ENCODE measurements around the gene CAMSAP1. TPM values are rescaled to one million over a fixed set of nuclear protein-coding genes. Genes with fewer than 3 reads are reported as not detected.

CAMSAP1 gene
- total RNA-seq, 1 donor from 2014 or later, result 150 TPM

GRCh38 chr9:135937521-135938489 lies 30.5 kb upstream of the CAMSAP1 start:
- Mint-ChIP-seq H3K27me3 (ENCODE audit: unreplicated experiment) (peaks cover 5% of the 10 kb centered on the region), H3K27ac (ENCODE audit: unreplicated experiment) (no peak overlapping the region), H3K9me3 (ENCODE audit: unreplicated experiment) (peaks cover 3% of the 10 kb centered on the region), H3K4me1 (ENCODE audit: low read depth, unreplicated experiment) (no peaks in the 10 kb centered on the region), H3K36me3 (ENCODE audit: unreplicated experiment) (peaks cover 11% of the 10 kb centered on the region), H3K4me3 (ENCODE audit: unreplicated experiment) (no peak overlapping the region)
- no peak for TF ChIP-seq CTCF (IDR thresholded peaks at IDR 0.05; ENCODE audit: partially characterized antibody, unreplicated experiment)
- no peak for DNase-seq

- Mint-ChIP-seq H3K27ac (ENCODE audit: unreplicated experiment) (no peak overlapping the region), H3K4me1 (ENCODE audit: low read depth, unreplicated experiment) (no peaks in the 10 kb centered on the region), H3K9me3 (ENCODE audit: unreplicated experiment) (peaks cover 10% of the 10 kb centered on the region), H3K27me3 (ENCODE audit: unreplicated experiment) (peaks cover 2% of the 10 kb centered on the region), H3K4me3 (ENCODE audit: unreplicated experiment) (no peak overlapping the region), H3K36me3 (ENCODE audit: unreplicated experiment) (peaks cover 11% of the 10 kb centered on the region)
- no peak for DNase-seq
- TF ChIP-seq CTCF (IDR thresholded peaks at IDR 0.05; ENCODE audit: partially characterized antibody, unreplicated experiment), result no peak
These were observed 25.8 kb upstream of the CAMSAP1 start for GRCh38 chr9:135933114-135933513.

- H3K4me1 Mint-ChIP-seq (ENCODE audit: low read depth, unreplicated experiment), result no peaks in the 10 kb centered on the region
- H3K9me3 Mint-ChIP-seq (ENCODE audit: unreplicated experiment), result peaks cover 9% of the 10 kb centered on the region
- DNase-seq, result no peak
- H3K36me3 Mint-ChIP-seq (ENCODE audit: unreplicated experiment), result peaks cover 8% of the 10 kb centered on the region
- TF ChIP-seq CTCF (IDR thresholded peaks at IDR 0.05; ENCODE audit: partially characterized antibody, unreplicated experiment), result no peak
- H3K27me3 Mint-ChIP-seq (ENCODE audit: unreplicated experiment), result peaks cover 5% of the 10 kb centered on the region
- no peak overlapping the region for H3K27ac Mint-ChIP-seq (ENCODE audit: unreplicated experiment)
- H3K4me3 Mint-ChIP-seq (ENCODE audit: unreplicated experiment), result no peak overlapping the region
These were observed 25.3 kb upstream of the CAMSAP1 start for GRCh38 chr9:135932656-135933055.

GRCh38 chr9:135931349-135931820 lies 24.0 kb upstream of the CAMSAP1 start:
- Mint-ChIP-seq H3K4me1 (ENCODE audit: low read depth, unreplicated experiment) (no peaks in the 10 kb centered on the region), H3K27me3 (ENCODE audit: unreplicated experiment) (peaks cover 6% of the 10 kb centered on the region), H3K9me3 (ENCODE audit: unreplicated experiment) (peaks cover 7% of the 10 kb centered on the region), H3K4me3 (ENCODE audit: unreplicated experiment) (no peak overlapping the region), H3K27ac (ENCODE audit: unreplicated experiment) (no peak overlapping the region), H3K36me3 (ENCODE audit: unreplicated experiment) (no peaks in the 10 kb centered on the region)
- DNase-seq, result no peak
- no peak for TF ChIP-seq CTCF (IDR thresholded peaks at IDR 0.05; ENCODE audit: partially characterized antibody, unreplicated experiment)

All from glutamatergic neuron (in vitro differentiated cells).